CD8-positive, alpha-beta memory T cell (primary cell): ENCODE data around the gene CCL17. TPM values are rescaled to one million over a fixed set of nuclear protein-coding genes. Genes with fewer than 3 reads are reported as not detected.

Experiments used
- CTCF ChIA-PET: fragments of 350-600 bp; sonication (Branson Sonifier 250); formaldehyde crosslinking; loops from one replicate; lab custom pipeline; 2021; ENCODE audit warnings: antibody characterized with exemption; lab: Charles Lee
- POLR2A ChIA-PET: fragments of 350-600 bp; sonication (Branson Sonifier 250); formaldehyde crosslinking; loops from one replicate; lab custom pipeline; 2021; ENCODE audit warnings: antibody characterized with exemption; lab: Charles Lee
- DNase-seq, 5 donors: peaks; one replicate each; pipeline versions ENCODE4 v3.0.0 to v3.0.0-alpha.2; 2020 to 2022; ENCODE audit warnings: mixed read lengths in 1 of 5
- H3K27ac ChIP-seq: one replicate; pipeline ENCODE4 v1.7.0; 2013; ENCODE audit warnings: low read depth, mild to moderate bottlenecking, low read length, moderate library complexity
- H3K27me3 ChIP-seq: 2 replicates; pipeline ENCODE4 v1.7.0; 2013; ENCODE audit warnings: low read length, mild to moderate bottlenecking; ENCODE audit not compliant: insufficient read depth, poor library complexity, severe bottlenecking
- H3K36me3 ChIP-seq: 2 replicates; pipeline ENCODE4 v1.7.0; 2013; ENCODE audit warnings: mild to moderate bottlenecking, low read length, moderate library complexity; ENCODE audit not compliant: insufficient read depth
- H3K4me1 ChIP-seq: 2 replicates; pipeline ENCODE4 v1.7.0; 2013; ENCODE audit warnings: mild to moderate bottlenecking, low read length, moderate library complexity; ENCODE audit not compliant: insufficient read depth
- H3K4me3 ChIP-seq: 2 replicates; pipeline ENCODE4 v1.7.0; 2013; ENCODE audit warnings: mild to moderate bottlenecking, low read length
- H3K9me3 ChIP-seq: 2 replicates; pipeline ENCODE4 v1.7.0; 2013; ENCODE audit warnings: mild to moderate bottlenecking, low read length
- H3K27ac Mint-ChIP-seq, 8 donors: one replicate each; pipeline ENCODE4 v1.8.0; 2020 to 2021; ENCODE audit warnings: mixed read lengths in 8 of 8, mild to moderate bottlenecking in 6 of 8, inconsistent platforms in 3 of 8, moderate library complexity in 3 of 8
- H3K27me3 Mint-ChIP-seq, 2 donors: one replicate each; pipeline ENCODE4 v1.8.0; 2020 to 2021; ENCODE audit warnings: mixed read lengths in 2 of 2, mild to moderate bottlenecking in 1 of 2, moderate library complexity in 1 of 2
- H3K36me3 Mint-ChIP-seq, 3 donors: one replicate each; pipeline ENCODE4 v1.8.0; 2020 to 2021; ENCODE audit warnings: mixed read lengths in 3 of 3, inconsistent platforms in 1 of 3, mild to moderate bottlenecking in 1 of 3
- H3K4me1 Mint-ChIP-seq, 3 donors: one replicate each; pipeline ENCODE4 v1.8.0; 2020 to 2021; ENCODE audit warnings: mixed read lengths in 3 of 3, inconsistent platforms in 1 of 3, mild to moderate bottlenecking in 1 of 3
- H3K4me3 Mint-ChIP-seq, 7 donors: one replicate each; pipeline ENCODE4 v1.8.0; 2020 to 2021; ENCODE audit warnings: mixed read lengths in 7 of 7, mild to moderate bottlenecking in 6 of 7, moderate library complexity in 4 of 7, inconsistent platforms in 2 of 7
- H3K9me3 Mint-ChIP-seq, 5 donors: one replicate each; pipeline ENCODE4 v1.8.0; 2020 to 2022; ENCODE audit warnings: mixed read lengths in 5 of 5, mild to moderate bottlenecking in 3 of 5, moderate library complexity in 2 of 5, inconsistent platforms in 1 of 5
- polyA plus RNA-seq: library from polyadenylated mRNA; unstranded; fragments of 300-500 nt; fragmentation: Illumina TruSeq; gene quantifications from one replicate; pipeline ENCODE4 v1.2.3, GENCODE V29; 2021
- total RNA-seq, 2 experiments: library from RNA; stranded (reverse); gene quantifications; one replicate each; pipeline ENCODE4 v1.2.3, GENCODE V29; 2021

The CCL17 gene
- total and polyA plus RNA-seq, 3 experiments from 2014 or later = 18.6 to 18.9 TPM; not detected in 1

- CTCF ChIA-PET = interaction anchor here (1.4 to 4.3 kb wide), 7 partner anchors 12 to 146 kb away, joined by 4 to 34 read pairs (median 5); partner anchors contain the start of gene POLR2C
These were observed 42.1 kb downstream of the CCL17 start for GRCh38 chr16:57446531-57447185.

DNA sequence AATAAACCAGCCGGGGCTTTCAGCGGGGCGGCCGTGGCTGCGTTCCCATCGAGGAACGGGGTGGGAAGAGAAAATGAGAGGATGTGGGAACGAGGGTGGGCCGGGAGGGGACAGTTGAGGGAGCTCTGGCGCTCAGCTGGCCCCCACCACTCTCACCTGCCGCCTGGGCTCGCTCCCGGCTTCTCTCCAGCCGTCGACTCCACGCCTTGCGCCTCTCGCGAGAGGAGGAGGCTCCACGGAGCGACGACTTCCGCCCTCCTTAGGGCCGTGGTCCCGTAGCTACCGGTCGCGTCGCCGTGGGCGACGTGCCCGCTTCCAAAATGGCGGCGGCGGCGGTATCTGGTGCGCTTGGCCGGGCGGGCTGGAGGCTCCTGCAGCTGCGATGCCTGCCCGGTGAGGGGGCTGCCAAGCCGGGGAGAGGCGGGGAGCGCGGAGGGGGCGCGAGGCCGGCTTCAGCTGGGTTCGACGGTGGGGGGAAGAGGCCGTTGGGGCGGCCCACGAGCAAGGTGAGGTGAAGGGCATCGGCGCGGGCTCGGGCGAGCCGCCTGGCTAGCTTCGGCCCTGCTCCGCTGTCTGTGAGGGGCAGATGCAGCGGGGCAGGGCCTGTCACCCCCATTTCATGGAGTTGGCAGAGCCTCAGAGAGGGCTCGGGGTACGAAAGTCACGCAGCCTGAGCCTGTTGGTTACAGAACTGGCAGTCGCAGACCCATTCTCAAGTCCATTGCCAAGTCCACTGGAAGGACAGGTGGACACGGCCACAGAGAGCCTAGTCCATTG lies 42.8 kb downstream of the CCL17 start, which contains the start of the genes CIAPIN1 and COQ9:
CIAPIN1 (minus strand) TSS at position 200 of the 777 bp plus-strand sequence. CDS start 6,457 bp downstream, outside the sequence.
COQ9 (plus strand) TSS at position 294 of the 777 bp plus-strand sequence; CDS start at position 321, 27 bp downstream.
- peak; percentile 88 to 96 (median 90) for DNase-seq
- ChIA-PET POLR2A (interaction anchor here (0.8 to 2.6 kb wide), 8 partner anchors 14 to 515 kb away, joined by 3 to 22 read pairs (median 4); partner anchors contain the start of genes DOK4, HERPUD1, KATNB1 and POLR2C), CTCF (interaction anchor here (0.8 to 4.3 kb wide), 8 partner anchors 11 to 147 kb away, joined by 3 to 34 read pairs (median 5); partner anchors contain the start of gene POLR2C)
- Mint-ChIP-seq H3K4me3 (peak within 1 kb of the TSS; percentile 88 to 97 (median 90)), H3K27me3 (no peaks in the 10 kb centered on the region), H3K27ac (peak within 1 kb of the TSS; percentile 81 to 97 (median 92)), H3K4me1 (peaks cover 28 to 46% (median 37%) of the 10 kb centered on the region in 3 donors), H3K36me3 (peaks cover 0 to 28% (median 2%) of the 10 kb centered on the region in 3 donors), H3K9me3 (no peaks in the 10 kb centered on the region)
- peak within 1 kb of the TSS; percentile 88 for H3K27ac ChIP-seq
- H3K36me3 ChIP-seq = peaks cover 13% of the 10 kb centered on the region
- no peaks in the 10 kb centered on the region for H3K9me3 ChIP-seq
- no peaks in the 10 kb centered on the region for H3K27me3 ChIP-seq
- H3K4me3 ChIP-seq = peak within 1 kb of the TSS; percentile 93
- H3K4me1 ChIP-seq = peaks cover 26% of the 10 kb centered on the region

More at GRCh38 chr16:57446531-57447185, 42.1 kb downstream of the CCL17 start:
- no peaks in the 10 kb centered on the region for H3K27me3 Mint-ChIP-seq
- POLR2A ChIA-PET = interaction anchor here (0.8 to 2.6 kb wide), 7 partner anchors 14 to 515 kb away, joined by 3 to 22 read pairs (median 4); partner anchors contain the start of genes DOK4, HERPUD1, KATNB1 and POLR2C
- peaks cover 0 to 22% (median 2%) of the 10 kb centered on the region in 3 donors for H3K36me3 Mint-ChIP-seq
- peak overlapping the region; percentile 88 to 97 (median 90) for H3K4me3 Mint-ChIP-seq
- peak overlapping the region; percentile 78 to 95 (median 92) for H3K27ac Mint-ChIP-seq
- peak overlapping the region; percentile 93 for H3K4me3 ChIP-seq
- H3K36me3 ChIP-seq = peaks cover 8% of the 10 kb centered on the region
- no peaks in the 10 kb centered on the region for H3K9me3 ChIP-seq
- H3K27me3 ChIP-seq = no peaks in the 10 kb centered on the region
- no peaks in the 10 kb centered on the region for H3K9me3 Mint-ChIP-seq
- DNase-seq = peak in 2 of 5 donors; percentile 12 to 50
- peaks cover 26% of the 10 kb centered on the region for H3K4me1 ChIP-seq
- peaks cover 28 to 46% (median 37%) of the 10 kb centered on the region in 3 donors for H3K4me1 Mint-ChIP-seq
- H3K27ac ChIP-seq = peak overlapping the region; percentile 88

GRCh38 chr16:57452021-57452420 lies 47.5 kb downstream of the CCL17 start:
- H3K9me3 ChIP-seq = no peaks in the 10 kb centered on the region
- peaks cover 45% of the 10 kb centered on the region for H3K36me3 ChIP-seq
- H3K4me1 ChIP-seq = peaks cover 15% of the 10 kb centered on the region
- H3K9me3 Mint-ChIP-seq = no peaks in the 10 kb centered on the region
- H3K4me3 Mint-ChIP-seq = no peak overlapping the region
- POLR2A ChIA-PET = interaction anchor here (0.6 kb wide), 1 partner anchor 8 kb away, joined by 3 read pairs; no protein-coding TSS in a partner anchor
- peaks cover 0 to 58% (median 13%) of the 10 kb centered on the region in 3 donors for H3K36me3 Mint-ChIP-seq
- DNase-seq = no peak
- no peak overlapping the region for H3K27ac ChIP-seq
- CTCF ChIA-PET = interaction anchor here (0.8 kb wide), 1 partner anchor 10 kb away, joined by 5 read pairs; the partner anchor contains the start of gene POLR2C
- H3K27me3 Mint-ChIP-seq = no peaks in the 10 kb centered on the region
- H3K4me3 ChIP-seq = no peak overlapping the region
- H3K27ac Mint-ChIP-seq = no peak overlapping the region
- peaks cover 13 to 22% (median 19%) of the 10 kb centered on the region in 3 donors for H3K4me1 Mint-ChIP-seq
- no peaks in the 10 kb centered on the region for H3K27me3 ChIP-seq

GRCh38 chr16:57462209-57462977 lies 57.8 kb downstream of the CCL17 start, which contains the start of gene POLR2C:
POLR2C (plus strand) TSS chr16:57462679; CDS start chr16:57462725, 46 bp downstream.
- Histone ChIP-seq H3K4me3 (peak within 1 kb of the TSS; percentile 92), H3K9me3 (no peaks in the 10 kb centered on the region), H3K27ac (peak within 1 kb of the TSS; percentile 81), H3K4me1 (peaks cover 19% of the 10 kb centered on the region), H3K27me3 (no peaks in the 10 kb centered on the region), H3K36me3 (peaks cover 29% of the 10 kb centered on the region)
- peaks cover 3 to 81% (median 11%) of the 10 kb centered on the region in 3 donors for H3K36me3 Mint-ChIP-seq
- peak within 1 kb of the TSS; percentile 85 to 100 (median 99) for H3K4me3 Mint-ChIP-seq
- H3K9me3 Mint-ChIP-seq = no peaks in the 10 kb centered on the region
- DNase-seq = peak; percentile 87 to 94 (median 89)
- peak within 1 kb of the TSS; percentile 58 to 100 (median 99) for H3K27ac Mint-ChIP-seq
- peaks cover 0 to 4% of the 10 kb centered on the region in 2 donors for H3K27me3 Mint-ChIP-seq
- CTCF ChIA-PET = interaction anchor here (0.7 to 2.4 kb wide), 22 partner anchors 9 to 162 kb away, joined by 3 to 34 read pairs (median 4); partner anchors contain the start of genes CCDC102A, CIAPIN1, COQ9 and DOK4
- POLR2A ChIA-PET = interaction anchor here (1.2 to 2.5 kb wide), 7 partner anchors 15 to 273 kb away, joined by 4 to 22 read pairs (median 5); partner anchors contain the start of genes CCDC102A, CIAPIN1, COQ9 and DOK4
- H3K4me1 Mint-ChIP-seq = peaks cover 36 to 39% (median 38%) of the 10 kb centered on the region in 3 donors

DNA sequence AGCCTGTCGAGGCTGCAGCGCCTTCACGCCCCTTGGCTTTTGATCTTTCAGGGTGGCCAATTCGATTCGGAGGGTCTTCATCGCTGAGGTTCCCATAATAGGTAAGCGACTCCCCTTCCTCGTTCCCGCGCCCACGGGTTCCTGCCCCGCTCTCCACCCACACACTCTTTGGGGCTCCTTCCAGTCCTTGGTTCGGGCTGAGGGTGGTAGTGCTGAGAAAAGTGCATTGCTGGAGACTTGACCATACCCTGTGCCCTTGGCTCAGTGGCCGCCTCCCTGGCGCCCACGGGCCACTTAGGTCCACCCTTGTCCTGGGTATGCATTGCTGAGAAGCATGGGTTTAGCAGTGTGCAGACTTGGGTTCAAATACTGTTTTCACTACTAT lies 58.4 kb downstream of the CCL17 start:
- Histone ChIP-seq H3K27ac (peak overlapping the region; percentile 81), H3K36me3 (peaks cover 28% of the 10 kb centered on the region), H3K4me1 (peaks cover 19% of the 10 kb centered on the region), H3K4me3 (peak overlapping the region; percentile 92), H3K27me3 (no peaks in the 10 kb centered on the region), H3K9me3 (no peaks in the 10 kb centered on the region)
- ChIA-PET POLR2A (interaction anchor here (1.2 to 2.5 kb wide), 7 partner anchors 15 to 273 kb away, joined by 4 to 22 read pairs (median 5); partner anchors contain the start of genes CCDC102A, CIAPIN1, COQ9 and DOK4), CTCF (interaction anchor here (0.8 to 2.4 kb wide), 18 partner anchors 8 to 159 kb away, joined by 3 to 34 read pairs (median 5); partner anchors contain the start of genes CCDC102A, CIAPIN1, COQ9 and DOK4)
- Mint-ChIP-seq H3K36me3 (peaks cover 3 to 81% (median 10%) of the 10 kb centered on the region in 3 donors), H3K9me3 (no peaks in the 10 kb centered on the region), H3K27me3 (peaks cover 0 to 4% of the 10 kb centered on the region in 2 donors), H3K4me3 (peak overlapping the region; percentile 85 to 100 (median 99)), H3K4me1 (peaks cover 36 to 42% (median 41%) of the 10 kb centered on the region in 3 donors), H3K27ac (peak overlapping the region; percentile 58 to 100 (median 99))
- no peak for DNase-seq

- no peak overlapping the region for H3K4me3 ChIP-seq
- POLR2A ChIA-PET = interaction anchor here (0.9 to 1.0 kb wide), 2 partner anchors 8 to 17 kb away, joined by 3 to 4 read pairs; partner anchors contain the start of gene COQ9
- peaks cover 36 to 45% (median 41%) of the 10 kb centered on the region in 3 donors for H3K4me1 Mint-ChIP-seq
- DNase-seq = no peak
- H3K27me3 ChIP-seq = no peaks in the 10 kb centered on the region
- CTCF ChIA-PET = interaction anchor here (0.8 to 1.4 kb wide), 4 partner anchors 10 to 164 kb away, joined by 3 to 4 read pairs (median 3); no protein-coding TSS in a partner anchor
- peak overlapping the region in 3 of 7 donors; percentile 61 to 100 (median 85) for H3K4me3 Mint-ChIP-seq
- no peak overlapping the region for H3K27ac ChIP-seq
- no peaks in the 10 kb centered on the region for H3K9me3 ChIP-seq
- H3K4me1 ChIP-seq = peaks cover 19% of the 10 kb centered on the region
- peaks cover 0 to 4% of the 10 kb centered on the region in 2 donors for H3K27me3 Mint-ChIP-seq
- H3K9me3 Mint-ChIP-seq = no peaks in the 10 kb centered on the region
- H3K36me3 ChIP-seq = peaks cover 38% of the 10 kb centered on the region
- peak overlapping the region in 7 of 8 donors; percentile 0 to 100 (median 74) for H3K27ac Mint-ChIP-seq
- peaks cover 3 to 82% (median 11%) of the 10 kb centered on the region in 3 donors for H3K36me3 Mint-ChIP-seq
These were observed 60.0 kb downstream of the CCL17 start for GRCh38 chr16:57464523-57464922.
